ENCODE results near the gene COX6B1.
A peak's percentile ranks its signal among the peaks of the same experiment; 100 is the strongest.
"Not testable (repeated sequence)": the region's sequence is repeated elsewhere in the genome, so short reads cannot be mapped to it uniquely, and the experiment has no call there.

Gene COX6B1

GRCh38 chr19:35669566-35669965, 21.4 kb downstream of the COX6B1 start:
- DNase-seq: no peak

- no peak for DNase-seq
Observed at GRCh38 chr19:35669974-35670373, 21.9 kb downstream of the COX6B1 start.

- no peak for DNase-seq
Observed at GRCh38 chr19:35670686-35671085, 22.6 kb downstream of the COX6B1 start.

- DNase-seq: no peak
Observed at GRCh38 chr19:35671818-35672217, 23.7 kb downstream of the COX6B1 start.

GRCh38 chr19:35673121-35673804, 25.1 kb downstream of the COX6B1 start:
- DNase-seq: no peak

- no peak for DNase-seq
Observed at GRCh38 chr19:35675589-35676140, 27.5 kb downstream of the COX6B1 start.

GRCh38 chr19:35689836-35690235, 41.7 kb downstream of the COX6B1 start:
- DNase-seq: no peak

GRCh38 chr19:35691106-35691505, 43.0 kb downstream of the COX6B1 start:
- DNase-seq: not testable (repeated sequence)

GRCh38 chr19:35692010-35692409, 43.9 kb downstream of the COX6B1 start:
- no peak for DNase-seq

- no peak for DNase-seq
Observed at GRCh38 chr19:35693422-35693821, 45.3 kb downstream of the COX6B1 start.

GRCh38 chr19:35693835-35694599, 45.9 kb downstream of the COX6B1 start:
- peak; percentile 63 to 73 for DNase-seq

- DNase-seq: no peak
Observed at GRCh38 chr19:35695895-35696422, 47.8 kb downstream of the COX6B1 start.

GRCh38 chr19:35696835-35697234, 48.7 kb downstream of the COX6B1 start:
- DNase-seq: no peak

- DNase-seq: peak; percentile 91 to 96
Observed at GRCh38 chr19:35702223-35703012, 54.3 kb downstream of the COX6B1 start.

- DNase-seq: no peak
Observed at GRCh38 chr19:35703343-35703742, 55.2 kb downstream of the COX6B1 start.

GRCh38 chr19:35704218-35704617, 56.1 kb downstream of the COX6B1 start, which contains the start of gene ZBTB32:
Gene ZBTB32, plus strand, starts transcription at chr19:35704558. Its CDS starts 10,069 bp downstream, at chr19:35714627.
- no peak for DNase-seq

All from NCI-H187 (cell line).